Astrocyte (in vitro differentiated cells and primary cell): ENCODE measurements around the gene AP3M1.

Experiments used
- EZH2 ChIP-seq: IDR thresholded peaks from 2 replicates; pipeline ENCODE4 v1.6.1; 2012; ENCODE audit warnings: mild to moderate bottlenecking, low read length, inconsistent platforms; ENCODE audit not compliant: insufficient read depth
- TF ChIP-seq, protein P1 (sequence below): IDR thresholded peaks from 2 replicates; pipeline ENCODE4 v1.5.1; 2011; ENCODE audit warnings: low read depth, mild to moderate bottlenecking, inconsistent platforms, low read length, moderate library complexity; ENCODE audit not compliant: insufficient read depth

DNA sequence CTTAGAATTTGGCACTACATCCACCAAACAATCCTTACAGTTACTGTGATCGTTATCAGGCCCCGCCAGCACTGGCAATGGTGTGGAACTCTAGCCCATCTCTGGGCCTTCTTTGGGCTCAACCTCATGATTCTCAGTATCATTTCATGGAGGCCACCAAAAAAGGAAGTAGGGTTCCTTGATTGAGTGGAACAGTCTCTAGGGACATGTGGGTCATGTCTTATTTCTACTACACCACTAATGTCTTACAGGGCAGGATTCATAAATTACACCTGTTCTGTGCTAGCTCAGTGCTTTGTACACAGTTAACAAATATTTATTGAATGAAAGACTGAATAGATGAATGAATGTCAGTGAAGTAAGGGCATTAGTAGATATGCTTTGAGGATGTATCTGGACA is 53.9 kb downstream of the AP3M1 start:
- TF ChIP-seq, protein P1, sequence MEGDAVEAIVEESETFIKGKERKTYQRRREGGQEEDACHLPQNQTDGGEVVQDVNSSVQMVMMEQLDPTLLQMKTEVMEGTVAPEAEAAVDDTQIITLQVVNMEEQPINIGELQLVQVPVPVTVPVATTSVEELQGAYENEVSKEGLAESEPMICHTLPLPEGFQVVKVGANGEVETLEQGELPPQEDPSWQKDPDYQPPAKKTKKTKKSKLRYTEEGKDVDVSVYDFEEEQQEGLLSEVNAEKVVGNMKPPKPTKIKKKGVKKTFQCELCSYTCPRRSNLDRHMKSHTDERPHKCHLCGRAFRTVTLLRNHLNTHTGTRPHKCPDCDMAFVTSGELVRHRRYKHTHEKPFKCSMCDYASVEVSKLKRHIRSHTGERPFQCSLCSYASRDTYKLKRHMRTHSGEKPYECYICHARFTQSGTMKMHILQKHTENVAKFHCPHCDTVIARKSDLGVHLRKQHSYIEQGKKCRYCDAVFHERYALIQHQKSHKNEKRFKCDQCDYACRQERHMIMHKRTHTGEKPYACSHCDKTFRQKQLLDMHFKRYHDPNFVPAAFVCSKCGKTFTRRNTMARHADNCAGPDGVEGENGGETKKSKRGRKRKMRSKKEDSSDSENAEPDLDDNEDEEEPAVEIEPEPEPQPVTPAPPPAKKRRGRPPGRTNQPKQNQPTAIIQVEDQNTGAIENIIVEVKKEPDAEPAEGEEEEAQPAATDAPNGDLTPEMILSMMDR: no peak
- no peak for TF ChIP-seq EZH2
